ENCODE results near the gene MYO7A. TPM values are rescaled to one million over a fixed set of nuclear protein-coding genes. Genes with fewer than 3 reads are reported as not detected.

MYO7A gene
- total and polyA plus RNA-seq, 2 of the 4 experiments (the other 2 are of a cell fraction), result 0.02 TPM; not detected in 1

GRCh38 chr11:77146261-77147035, 18.4 kb downstream of the MYO7A start:
- no peak overlapping the region for H4K8ac ChIP-seq (ENCODE audit: low read depth in 2 of 2, low read length in 2 of 2)
- no peak overlapping the region for H4K91ac ChIP-seq (ENCODE audit: insufficient read depth, low read depth, low read length)
- no peaks in the 10 kb centered on the region for H3K4me1 ChIP-seq (ENCODE audit: control insufficient read depth, insufficient read depth, low read length)
- ChIA-PET POLR2A (ENCODE audit: unreplicated experiment) (no interaction called here), CTCF (interaction anchor here (1.6 kb wide), 1 partner anchor 19 kb away, joined by 8 read pairs; the partner anchor contains the start of gene MYO7A)
- dilution Hi-C loops (cut with HindIII; ENCODE audit: low sequenced_read_pairs, unreplicated experiment) (no loop called here), in situ Hi-C loops (cut with MboI; ENCODE audit: low sequenced_read_pairs) (no loop called here), intact Hi-C loops (cut with micrococcal nuclease) (no loop called here)
- H3K18ac ChIP-seq (ENCODE audit: low read depth, low read length), result no peak overlapping the region
- no peak overlapping the region for H2BK15ac ChIP-seq (ENCODE audit: low read depth, low read length)
- no peak overlapping the region for H3K4me3 ChIP-seq (ENCODE audit: insufficient read depth, low read depth, low read length)
- H2BK20ac ChIP-seq (ENCODE audit: low read depth, low read length), result no peak overlapping the region
- H3K23ac ChIP-seq (ENCODE audit: low read depth, low read length), result no peak overlapping the region
- ATAC-seq (ENCODE audit: low read depth) (no peak), DNase-seq (no peak)
- no peak overlapping the region for H4K5ac ChIP-seq (ENCODE audit: low read depth, low read length)
- no peak overlapping the region for H2BK120ac ChIP-seq (ENCODE audit: low read depth, low read length)
- H3K14ac ChIP-seq (replicated peaks; ENCODE audit: low read depth, low read length), result no peak overlapping the region
- no peaks in the 10 kb centered on the region for H3K9me3 ChIP-seq (ENCODE audit: control insufficient read depth, insufficient read depth, low read length)
- WGBS, 2 experiments (ENCODE audit: extremely low coverage in 2 of 2, insufficient read length in 1 of 2), result 89% methylated on average over 3 of the region's 10 CpGs; no CpG with 5 or more reads in 1 of the 2 experiments
- no TSS peak for BruUV-seq (replicated peaks)
- H2AFZ ChIP-seq (replicated peaks; ENCODE audit: low read length, poor library complexity), result no peak overlapping the region
- H3K79me1 ChIP-seq (ENCODE audit: low read depth in 1 of 2, low read length in 2 of 2), result no peaks in the 10 kb centered on the region
- no peak overlapping the region for H3K27ac ChIP-seq (ENCODE audit: insufficient read depth, low read length)
- H2BK5ac ChIP-seq (ENCODE audit: low read depth, low read length, poor library complexity, severe bottlenecking), result no peak overlapping the region
- no peak overlapping the region for H3K9ac ChIP-seq (ENCODE audit: low read depth, low read length)
- H3K36me3 ChIP-seq (ENCODE audit: control insufficient read depth, insufficient read depth, low read length), result no peaks in the 10 kb centered on the region
- H3K9me1 ChIP-seq (ENCODE audit: insufficient read depth, low read length), result no peaks in the 10 kb centered on the region; the same call in 1 of the 2 replicates
- no peak overlapping the region for H3K56ac ChIP-seq (ENCODE audit: extremely low read depth, insufficient read depth, low read length)
- H3K4me2 ChIP-seq (ENCODE audit: low read depth, low read length), result no peak overlapping the region
- H2AK5ac ChIP-seq (ENCODE audit: low read depth, low read length), result no peak overlapping the region
- H4K20me1 ChIP-seq (ENCODE audit: insufficient read depth, low read length), result no peaks in the 10 kb centered on the region
- no peak overlapping the region for H3K4ac ChIP-seq (ENCODE audit: low read depth, low read length)
- H3K27me3 ChIP-seq (ENCODE audit: control insufficient read depth, insufficient read depth, low read length), result peaks cover 51% of the 10 kb centered on the region
- H2AK9ac ChIP-seq (replicated peaks; ENCODE audit: low read depth, low read length, poor library complexity), result no peak overlapping the region
- TF ChIP-seq USF2 (IDR thresholded peaks at IDR 0.05; ENCODE audit: low read depth, low read length) (no peak), POLR2A (IDR thresholded peaks at IDR 0.05; ENCODE audit: low read depth, low read length) (no peak), RFX5 (IDR thresholded peaks at IDR 0.05; ENCODE audit: low read depth, low read length) (no peak), CTCF (conservative IDR thresholded peaks at IDR 0.05; ENCODE audit: low read depth, low read length) (no peak), MAFK (IDR thresholded peaks at IDR 0.05; ENCODE audit: low read depth, low read length) (no peak), NFE2L2 (IDR thresholded peaks at IDR 0.05; ENCODE audit: low read depth, low read length) (no peak), RAD21 (IDR thresholded peaks at IDR 0.05; ENCODE audit: low read length) (no peak), CEBPB (IDR thresholded peaks at IDR 0.05; ENCODE audit: low read depth, low read length) (no peak), MAZ (IDR thresholded peaks at IDR 0.05; ENCODE audit: borderline replicate concordance, low read depth, low read length) (no peak), CHD1 (IDR thresholded peaks at IDR 0.05; ENCODE audit: low read depth, low read length) (no peak), RCOR1 (IDR thresholded peaks at IDR 0.05; ENCODE audit: insufficient replicate concordance, low read length) (no peak), ELK1 (IDR thresholded peaks at IDR 0.05; ENCODE audit: borderline replicate concordance, low read depth, low read length) (no peak), SMC3 (IDR thresholded peaks at IDR 0.05; ENCODE audit: low read depth, low read length) (no peak), MXI1 (IDR thresholded peaks at IDR 0.05; ENCODE audit: borderline replicate concordance, low read depth, low read length) (no peak), BHLHE40 (IDR thresholded peaks at IDR 0.05; ENCODE audit: low read depth, low read length) (no peak)
